HG03571 (cell line): ENCODE data around the gene MAP4K5.

Experiments used
- ATAC-seq: cut with Tn5 transposase; IDR thresholded peaks from one replicate; pipeline ENCODE4 v1.9.1; 2021; ENCODE audit not compliant: unreplicated experiment

MAP4K5 gene

GRCh38 chr14:50479041-50479440 lies 53.3 kb downstream of the MAP4K5 start:
- no peak for ATAC-seq

GRCh38 chr14:50477760-50478159 lies 54.6 kb downstream of the MAP4K5 start:
- ATAC-seq, result no peak

GRCh38 chr14:50476134-50476533 lies 56.2 kb downstream of the MAP4K5 start:
- no peak for ATAC-seq

- no peak for ATAC-seq
These were observed 56.9 kb downstream of the MAP4K5 start for GRCh38 chr14:50475460-50475859.

GRCh38 chr14:50471838-50472465 lies 60.4 kb downstream of the MAP4K5 start:
- ATAC-seq, result no peak

- no peak for ATAC-seq
These were observed 62.4 kb downstream of the MAP4K5 start for GRCh38 chr14:50469982-50470381.

GRCh38 chr14:50462111-50462510 lies 70.3 kb downstream of the MAP4K5 start:
- no peak for ATAC-seq

- no peak for ATAC-seq
These were observed 78.5 kb downstream of the MAP4K5 start for GRCh38 chr14:50453869-50454268.

GRCh38 chr14:50452979-50453705 lies 79.2 kb downstream of the MAP4K5 start:
- ATAC-seq, result no peak

GRCh38 chr14:50452296-50452695 lies 80.1 kb downstream of the MAP4K5 start:
- no peak for ATAC-seq

- ATAC-seq, result no peak
These were observed 80.5 kb downstream of the MAP4K5 start for GRCh38 chr14:50451854-50452253.

- no peak for ATAC-seq
These were observed 84.9 kb downstream of the MAP4K5 start for GRCh38 chr14:50447461-50447860.

GRCh38 chr14:50434528-50434927 lies 97.8 kb downstream of the MAP4K5 start:
- ATAC-seq, result no peak

- no peak for ATAC-seq
These were observed 100.2 kb downstream of the MAP4K5 start for GRCh38 chr14:50432131-50432530.

- no peak for ATAC-seq
These were observed 106.6 kb downstream of the MAP4K5 start for GRCh38 chr14:50425816-50426215.

GRCh38 chr14:50425105-50425504 lies 107.3 kb downstream of the MAP4K5 start:
- ATAC-seq, result no peak

- no peak for ATAC-seq
These were observed 108.8 kb downstream of the MAP4K5 start for GRCh38 chr14:50423529-50423928.

- ATAC-seq, result no peak
These were observed 110.9 kb downstream of the MAP4K5 start for GRCh38 chr14:50421499-50421898.

GRCh38 chr14:50417853-50418252 lies 114.5 kb downstream of the MAP4K5 start:
- no peak for ATAC-seq

- no peak for ATAC-seq
These were observed 121.4 kb downstream of the MAP4K5 start for GRCh38 chr14:50410921-50411320.

GRCh38 chr14:50410071-50410470 lies 122.3 kb downstream of the MAP4K5 start:
- ATAC-seq, result no peak

GRCh38 chr14:50407111-50407812 lies 125.1 kb downstream of the MAP4K5 start:
- no peak for ATAC-seq
